K562 (cell line): ENCODE measurements around the gene SLC22A23. TPM values are rescaled to one million over a fixed set of nuclear protein-coding genes. Genes with fewer than 3 reads are reported as not detected.
A peak's percentile ranks its signal among the peaks of the same experiment; 100 is the strongest.

Source experiments
- ATF6 ChIP-seq: sonication (generic); formaldehyde crosslinking; IDR thresholded peaks from 2 replicates; pipeline ENCODE4 v1.4.0; 2020; ENCODE audit warnings: mild to moderate bottlenecking, missing genetic modification reagents
- CREB1 ChIP-seq, 2 experiments: sonication (generic) in 1 of 2; formaldehyde crosslinking in 1 of 2; IDR thresholded peaks; 2 replicates each; pipeline versions ENCODE4 v1.6.1 to v1.8.0; 2012 to 2022; ENCODE audit warnings: inconsistent platforms in 1 of 2, mild to moderate bottlenecking in 1 of 2, missing genetic modification reagents in 1 of 2, moderate library complexity in 1 of 2
- GTF2E2 ChIP-seq: fragments of 200-800 bp; sonication (Bioruptor generic); IDR thresholded peaks from 2 replicates; pipeline ENCODE4 v1.6.1; 2016; ENCODE audit warnings: missing genetic modification characterization, missing compliant biosample characterization
- MEF2D ChIP-seq: conservative IDR thresholded peaks from 2 replicates; pipeline ENCODE4 v1.6.1; 2016; ENCODE audit warnings: low read depth, missing genetic modification characterization, missing compliant biosample characterization
- PHF21A ChIP-seq: fragments of 450-650 bp; IDR thresholded peaks from 2 replicates; pipeline ENCODE4 v1.6.1; 2017; ENCODE audit warnings: low read depth, borderline replicate concordance
- RBM17 ChIP-seq: fragments of 200-400 bp; formaldehyde crosslinking; IDR thresholded peaks from 2 replicates; pipeline ENCODE4 v1.6.1; 2017; ENCODE audit warnings: low read depth, mild to moderate bottlenecking, low read length, borderline replicate concordance
- SIRT6 ChIP-seq: IDR thresholded peaks from one replicate; pipeline ENCODE4 v1.6.1; 2012; ENCODE audit warnings: low read depth, mild to moderate bottlenecking, control low read depth, inconsistent platforms, low read length, moderate library complexity
- TCF7 ChIP-seq: sonication (generic); IDR thresholded peaks from 2 replicates; pipeline ENCODE4 v1.6.1; 2016; ENCODE audit warnings: antibody characterized with exemption, borderline replicate concordance
- YBX1 ChIP-seq: fragments of 450-650 bp; IDR thresholded peaks from 2 replicates; pipeline ENCODE4 v1.7.1; 2016; ENCODE audit warnings: mild to moderate bottlenecking
- ZC3H8 ChIP-seq: fragments of 450-650 bp; IDR thresholded peaks from 2 replicates; pipeline ENCODE4 v1.6.1; 2017
- ZFP30 ChIP-seq: fragments of 250-450 bp; sonication (Bioruptor Pico); IDR thresholded peaks from 2 replicates; pipeline ENCODE4 v1.8.0; 2022; ENCODE audit warnings: moderate library complexity, mild to moderate bottlenecking, inconsistent platforms, borderline replicate concordance
- ZNF253 ChIP-seq: fragments of 250-450 bp; sonication (Bioruptor Pico); conservative IDR thresholded peaks from 2 replicates; pipeline ENCODE4 v1.6.1; 2021; ENCODE audit warnings: mild to moderate bottlenecking
- ZNF316 ChIP-seq: fragments of 450-650 bp; IDR thresholded peaks from 2 replicates; pipeline ENCODE4 v1.6.1; 2016
- ZNF354B ChIP-seq: fragments of 250-450 bp; sonication (Bioruptor Pico); IDR thresholded peaks from 2 replicates; pipeline ENCODE4 v1.4.0; 2020
- ZNF395 ChIP-seq: fragments of 200-800 bp; sonication (Bioruptor generic); IDR thresholded peaks from 2 replicates; pipeline ENCODE4 v1.6.1; 2017; ENCODE audit warnings: missing genetic modification characterization, missing compliant biosample characterization
- ZNF444 ChIP-seq: fragments of 250-450 bp; sonication (Bioruptor Pico); IDR thresholded peaks from 2 replicates; pipeline ENCODE4 v1.4.0; 2020; ENCODE audit warnings: mild to moderate bottlenecking, moderate library complexity
- ZNF584 ChIP-seq: fragments of 200-800 bp; sonication (Bioruptor generic); IDR thresholded peaks from 2 replicates; pipeline ENCODE4 v1.6.1; 2016; ENCODE audit warnings: low read depth, mild to moderate bottlenecking, missing genetic modification characterization, missing compliant biosample characterization
- ZNF695 ChIP-seq: fragments of 450-650 bp; formaldehyde crosslinking; IDR thresholded peaks from 2 replicates; pipeline ENCODE4 v1.4.0; 2020; ENCODE audit warnings: mild to moderate bottlenecking, moderate library complexity
- ZNF77 ChIP-seq: fragments of 250-450 bp; sonication (Bioruptor Pico); IDR thresholded peaks from 2 replicates; pipeline ENCODE4 v1.5.0; 2020
- polyA plus RNA-seq, 8 experiments: library from polyadenylated mRNA; depleted of rRNA in 4 of 8; stranded (reverse) in 5 of 8; unstranded in 3 of 8; fragments of >200 nt; fragmentation: Nextera tagmentation in 2 of 8; fragmentation: Illumina TruSeq in 1 of 8; extraction: Ambion mirVana in 2 of 8; extraction: Trizol in 1 of 8; gene quantifications; 2 replicates each; pipeline versions ENCODE4 v1.2.1 to v1.2.3, GENCODE V29; 2011 to 2014; ENCODE audit warnings: inconsistent platforms in 1 of 8, missing spikeins in 1 of 8
- total RNA-seq, 7 experiments: library from RNA; depleted of rRNA in 6 of 7; stranded (reverse); fragments of >200 nt in 6 of 7; fragmentation: Illumina TruSeq in 2 of 7; extraction: Trizol in 2 of 7; gene quantifications; 2 replicates each; pipeline versions ENCODE4 v1.2.1 to v1.2.3, GENCODE V29; 2011 to 2021; ENCODE audit warnings: low replicate concordance in 1 of 7
- TF ChIP-seq, protein P1 (sequence below): fragments of 250-450 bp; sonication (Bioruptor Pico); IDR thresholded peaks from 2 replicates; pipeline ENCODE4 v1.5.1; 2021; ENCODE audit warnings: mild to moderate bottlenecking
- TF ChIP-seq, protein P2 (sequence below): fragments of 450-650 bp; IDR thresholded peaks from 2 replicates; pipeline ENCODE4 v1.6.1; 2017; ENCODE audit warnings: antibody characterized with exemption

SLC22A23 gene
- total and polyA plus RNA-seq, 9 of the 15 experiments (the other 6 are each of a cell fraction or from before 2014, with no cell fraction given) = 0.30 to 8.7 (median 2.5) TPM

DNA sequence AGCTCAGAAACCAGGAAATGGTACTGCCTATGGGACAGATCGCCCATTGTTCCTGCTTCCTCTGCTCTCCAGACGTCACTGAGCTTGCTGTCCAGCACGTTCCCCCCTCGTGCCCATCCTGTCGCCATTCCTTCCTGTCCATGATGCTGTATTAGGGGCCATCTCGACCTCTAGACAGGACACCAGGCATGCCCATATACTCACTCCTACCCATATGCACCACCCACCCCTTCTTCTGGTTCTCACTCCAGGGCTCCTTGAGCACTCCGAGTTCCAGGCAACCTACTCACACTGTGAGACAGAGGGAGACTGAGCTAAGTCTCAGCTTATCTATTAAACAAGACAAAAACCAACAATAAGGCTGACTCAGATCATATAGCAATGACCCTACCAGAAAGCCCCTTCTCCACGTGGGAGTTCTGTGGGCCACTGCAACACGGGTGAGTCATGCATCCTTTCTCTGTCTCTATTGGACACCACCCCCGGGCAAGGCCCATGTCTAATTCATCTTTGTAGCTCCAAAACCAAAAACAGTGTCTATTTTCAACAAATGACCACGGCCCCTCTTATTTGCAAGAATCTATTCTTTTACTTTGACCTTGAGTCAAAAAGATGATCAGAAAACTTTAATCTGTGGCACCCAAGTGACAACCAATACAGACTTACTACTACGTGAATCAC is 132.4 kb downstream of the SLC22A23 start (continued):
- TF ChIP-seq ATF6 (CRISPR knock-in tag) (no peak), MEF2D (no peak), GTF2E2 (no peak), ZNF444 (CRISPR knock-in tag) (no peak), CREB1 (IDR thresholded peaks at IDR 0.05) (no peak), CREB1 (CRISPR knock-in tag; IDR thresholded peaks at IDR 0.05) (no peak; the same call in 1 of the 2 replicates), ZC3H8 (no peak), ZNF253 (CRISPR knock-in tag) (no peak), RBM17 (no peak), ZNF584 (CRISPR knock-in tag) (no peak), TCF7 (no peak), ZFP30 (CRISPR knock-in tag) (no peak), ZNF695 (CRISPR knock-in tag) (no peak), ZNF354B (no peak), ZNF316 (peak; percentile 94), YBX1 (no peak), ZNF77 (CRISPR knock-in tag) (no peak), PHF21A (no peak), ZNF395 (CRISPR knock-in tag) (no peak), SIRT6 (no peak)
- TF ChIP-seq, protein P1, sequence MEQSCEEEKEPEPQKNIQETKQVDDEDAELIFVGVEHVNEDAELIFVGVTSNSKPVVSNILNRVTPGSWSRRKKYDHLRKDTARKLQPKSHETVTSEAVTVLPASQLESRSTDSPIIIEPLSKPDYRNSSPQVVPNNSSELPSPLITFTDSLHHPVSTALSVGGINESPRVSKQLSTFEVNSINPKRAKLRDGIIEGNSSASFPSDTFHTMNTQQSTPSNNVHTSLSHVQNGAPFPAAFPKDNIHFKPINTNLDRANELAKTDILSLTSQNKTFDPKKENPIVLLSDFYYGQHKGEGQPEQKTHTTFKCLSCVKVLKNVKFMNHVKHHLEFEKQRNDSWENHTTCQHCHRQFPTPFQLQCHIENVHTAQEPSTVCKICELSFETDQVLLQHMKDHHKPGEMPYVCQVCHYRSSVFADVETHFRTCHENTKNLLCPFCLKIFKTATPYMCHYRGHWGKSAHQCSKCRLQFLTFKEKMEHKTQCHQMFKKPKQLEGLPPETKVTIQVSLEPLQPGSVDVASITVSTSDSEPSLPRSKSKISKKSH (CRISPR knock-in tag) = no peak
- TF ChIP-seq, protein P2, sequence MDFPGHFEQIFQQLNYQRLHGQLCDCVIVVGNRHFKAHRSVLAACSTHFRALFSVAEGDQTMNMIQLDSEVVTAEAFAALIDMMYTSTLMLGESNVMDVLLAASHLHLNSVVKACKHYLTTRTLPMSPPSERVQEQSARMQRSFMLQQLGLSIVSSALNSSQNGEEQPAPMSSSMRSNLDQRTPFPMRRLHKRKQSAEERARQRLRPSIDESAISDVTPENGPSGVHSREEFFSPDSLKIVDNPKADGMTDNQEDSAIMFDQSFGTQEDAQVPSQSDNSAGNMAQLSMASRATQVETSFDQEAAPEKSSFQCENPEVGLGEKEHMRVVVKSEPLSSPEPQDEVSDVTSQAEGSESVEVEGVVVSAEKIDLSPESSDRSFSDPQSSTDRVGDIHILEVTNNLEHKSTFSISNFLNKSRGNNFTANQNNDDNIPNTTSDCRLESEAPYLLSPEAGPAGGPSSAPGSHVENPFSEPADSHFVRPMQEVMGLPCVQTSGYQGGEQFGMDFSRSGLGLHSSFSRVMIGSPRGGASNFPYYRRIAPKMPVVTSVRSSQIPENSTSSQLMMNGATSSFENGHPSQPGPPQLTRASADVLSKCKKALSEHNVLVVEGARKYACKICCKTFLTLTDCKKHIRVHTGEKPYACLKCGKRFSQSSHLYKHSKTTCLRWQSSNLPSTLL = no peak
